Subcutaneous adipose tissue (tissue), 4 donors: ENCODE data around the gene KIF19. TPM values are rescaled to one million over a fixed set of nuclear protein-coding genes. Genes with fewer than 3 reads are reported as not detected.

Source experiments
- total RNA-seq, 4 donors: library from RNA; depleted of rRNA; stranded (reverse); fragments of >200 nt; gene quantifications; one replicate each; pipeline ENCODE4 v1.1.0, GENCODE V29; 2016
- TF ChIP-seq, protein P1 (sequence below): fragments of 450-650 bp; IDR thresholded peaks from one replicate; pipeline ENCODE4 v1.5.1; 2016; ENCODE audit warnings: low read depth, mild to moderate bottlenecking, control low read depth, antibody characterized with exemption, moderate library complexity

KIF19 gene
- total RNA-seq, 4 donors from 2014 or later: 0.49 to 8.5 (median 0.89) TPM

DNA sequence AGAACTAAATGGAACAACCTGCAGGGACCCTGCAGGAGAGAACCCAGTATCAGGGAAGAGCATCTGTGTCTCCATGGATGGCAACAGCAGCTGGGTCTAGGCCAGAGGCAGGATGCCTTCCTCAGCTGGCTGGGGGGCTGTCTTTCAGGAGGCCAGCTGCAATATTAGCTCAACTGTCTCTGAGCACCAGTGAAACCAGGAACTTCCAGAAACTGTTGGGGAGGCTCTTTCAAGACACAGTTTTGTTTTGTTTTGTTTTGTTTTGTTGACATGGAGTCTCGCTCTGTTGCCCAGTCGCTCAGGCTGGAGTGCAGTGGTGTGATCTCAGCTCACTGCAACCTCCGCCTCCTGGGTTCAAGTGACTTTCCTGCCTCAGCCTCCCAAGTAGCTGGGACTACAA is 48.8 kb downstream of the KIF19 start:
- TF ChIP-seq, protein P1, sequence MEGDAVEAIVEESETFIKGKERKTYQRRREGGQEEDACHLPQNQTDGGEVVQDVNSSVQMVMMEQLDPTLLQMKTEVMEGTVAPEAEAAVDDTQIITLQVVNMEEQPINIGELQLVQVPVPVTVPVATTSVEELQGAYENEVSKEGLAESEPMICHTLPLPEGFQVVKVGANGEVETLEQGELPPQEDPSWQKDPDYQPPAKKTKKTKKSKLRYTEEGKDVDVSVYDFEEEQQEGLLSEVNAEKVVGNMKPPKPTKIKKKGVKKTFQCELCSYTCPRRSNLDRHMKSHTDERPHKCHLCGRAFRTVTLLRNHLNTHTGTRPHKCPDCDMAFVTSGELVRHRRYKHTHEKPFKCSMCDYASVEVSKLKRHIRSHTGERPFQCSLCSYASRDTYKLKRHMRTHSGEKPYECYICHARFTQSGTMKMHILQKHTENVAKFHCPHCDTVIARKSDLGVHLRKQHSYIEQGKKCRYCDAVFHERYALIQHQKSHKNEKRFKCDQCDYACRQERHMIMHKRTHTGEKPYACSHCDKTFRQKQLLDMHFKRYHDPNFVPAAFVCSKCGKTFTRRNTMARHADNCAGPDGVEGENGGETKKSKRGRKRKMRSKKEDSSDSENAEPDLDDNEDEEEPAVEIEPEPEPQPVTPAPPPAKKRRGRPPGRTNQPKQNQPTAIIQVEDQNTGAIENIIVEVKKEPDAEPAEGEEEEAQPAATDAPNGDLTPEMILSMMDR: no peak

DNA sequence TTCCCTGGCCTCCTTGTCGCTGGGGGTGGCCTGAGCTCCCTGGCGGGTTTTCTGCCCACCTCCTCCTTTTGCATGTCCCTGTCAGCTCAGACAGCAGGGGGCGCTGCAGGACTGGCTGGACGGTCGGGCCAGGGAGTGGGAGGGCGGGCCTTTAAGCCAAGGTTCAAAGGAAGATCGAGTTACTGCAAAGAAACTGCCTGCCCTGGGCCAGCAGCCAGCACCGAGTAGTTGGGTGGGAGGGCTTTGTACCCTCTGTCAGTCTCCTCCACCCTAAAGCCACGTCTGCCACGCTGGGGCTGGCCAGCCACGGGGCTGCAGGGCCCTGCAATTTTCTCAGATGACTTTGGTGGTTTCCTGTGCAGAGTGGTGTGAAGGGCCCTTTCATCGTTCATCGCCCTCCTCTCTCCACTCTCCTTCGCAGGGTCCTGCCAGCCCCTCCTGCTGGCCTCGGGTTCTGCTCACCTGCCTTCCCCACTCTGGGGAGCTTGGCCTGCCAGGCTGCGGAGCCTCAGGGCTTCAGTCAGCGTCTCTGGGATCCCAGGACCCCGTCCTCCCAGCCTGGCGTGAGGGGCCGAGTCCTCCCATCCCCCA is 53.6 kb downstream of the KIF19 start:
- TF ChIP-seq, protein P1: no peak

DNA sequence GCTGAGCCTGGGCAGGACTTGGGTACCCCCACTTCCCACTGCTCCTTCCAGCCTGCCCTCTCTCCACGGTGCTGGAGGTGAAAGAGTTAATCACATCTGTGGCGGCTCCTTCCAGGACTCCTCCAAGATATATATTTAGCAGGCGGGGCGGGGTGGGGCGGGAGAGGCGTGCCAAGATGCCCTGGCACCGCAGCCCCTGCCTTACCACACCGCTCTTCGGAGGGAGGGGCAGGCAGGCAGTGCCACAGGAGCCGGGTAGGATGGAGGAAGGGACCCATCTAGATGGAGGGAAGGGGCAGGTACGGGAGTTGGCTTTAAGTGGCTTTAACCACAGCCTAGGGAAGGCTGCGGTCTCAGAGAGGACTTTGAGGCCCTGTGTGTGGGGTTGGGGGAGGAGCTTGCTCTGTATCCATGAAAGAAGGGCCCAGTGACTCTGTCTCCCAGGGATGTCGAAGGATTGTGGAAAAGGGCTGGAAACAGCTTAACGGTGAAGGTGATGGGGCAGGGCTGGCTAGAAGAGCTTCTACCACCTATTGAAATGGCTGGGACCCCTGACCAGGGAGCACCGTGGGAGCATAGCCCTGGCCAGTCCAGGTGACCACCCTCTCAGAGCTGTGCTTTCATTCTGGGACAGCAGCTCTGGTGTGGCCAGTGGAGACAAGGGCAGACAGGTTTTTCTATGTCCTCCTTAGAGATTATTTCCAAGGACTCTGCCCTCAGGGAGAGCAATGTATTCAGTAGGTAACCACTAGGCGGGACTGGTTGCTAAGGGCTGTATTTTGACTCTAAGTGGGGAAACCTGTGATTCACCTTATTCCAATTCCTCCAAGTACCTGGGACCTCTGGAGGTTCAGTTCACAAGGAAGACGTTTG is 54.3 kb downstream of the KIF19 start:
- TF ChIP-seq, protein P1: no peak

DNA sequence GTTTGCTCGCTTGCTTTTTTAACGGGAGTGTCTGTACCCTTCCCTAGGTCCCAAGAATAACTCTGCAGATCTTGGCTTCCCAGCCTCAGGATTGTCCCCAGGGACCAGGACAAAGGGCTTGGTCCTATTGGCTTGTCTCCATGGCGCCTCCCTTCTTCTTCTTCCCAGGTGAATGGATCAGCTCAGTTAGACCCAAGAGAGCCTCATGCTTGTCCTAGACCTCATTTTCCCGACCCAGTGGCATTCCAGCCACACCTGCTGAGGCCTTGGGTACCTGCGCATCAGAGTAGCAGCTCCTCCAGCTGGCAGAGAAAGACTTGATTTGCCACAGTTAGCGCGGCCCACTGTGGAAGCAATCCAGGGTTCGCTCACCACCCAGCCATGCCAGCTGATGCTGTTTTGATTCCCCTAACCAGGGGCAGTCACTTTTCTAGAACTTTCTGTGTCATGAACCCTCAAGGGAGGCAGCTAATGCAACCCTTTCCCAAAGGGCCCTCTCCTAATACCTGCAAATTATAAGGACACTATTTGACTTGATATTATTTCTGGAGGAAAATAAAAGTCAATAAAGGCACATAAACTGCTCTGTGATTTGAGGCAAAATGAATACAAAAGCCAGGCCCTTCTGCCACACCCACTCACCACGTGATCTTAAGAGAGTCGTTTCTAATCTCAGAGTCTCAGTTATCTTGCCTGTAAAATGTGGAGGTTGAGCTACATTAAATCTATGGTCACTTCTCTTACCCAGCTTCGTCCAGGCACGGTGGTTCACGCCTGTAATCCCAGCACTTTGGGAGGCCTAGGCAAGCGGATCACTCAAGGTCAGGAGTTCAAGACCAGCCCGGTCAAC is 55.2 kb downstream of the KIF19 start:
- TF ChIP-seq, protein P1: no peak

DNA sequence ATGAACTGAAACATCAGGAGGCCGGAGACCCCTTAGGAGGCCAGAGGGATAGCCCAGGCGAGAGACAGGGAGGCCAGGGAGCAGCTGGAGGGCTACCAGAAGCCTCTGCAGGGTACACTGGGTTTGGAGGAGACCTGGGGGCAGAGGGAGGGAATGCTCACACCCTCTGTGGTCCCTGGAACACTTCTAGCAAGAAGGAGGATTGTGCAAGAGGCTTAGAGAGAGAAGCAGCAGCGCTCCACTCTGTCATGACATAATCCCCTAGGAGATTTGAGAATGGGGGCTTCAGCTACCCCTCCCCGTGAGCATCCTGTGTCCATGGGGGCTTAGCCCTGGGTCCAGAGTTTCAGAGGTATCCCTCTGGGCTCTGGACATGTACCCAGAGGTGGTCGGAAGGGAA is 57.1 kb downstream of the KIF19 start:
- TF ChIP-seq, protein P1: no peak

DNA sequence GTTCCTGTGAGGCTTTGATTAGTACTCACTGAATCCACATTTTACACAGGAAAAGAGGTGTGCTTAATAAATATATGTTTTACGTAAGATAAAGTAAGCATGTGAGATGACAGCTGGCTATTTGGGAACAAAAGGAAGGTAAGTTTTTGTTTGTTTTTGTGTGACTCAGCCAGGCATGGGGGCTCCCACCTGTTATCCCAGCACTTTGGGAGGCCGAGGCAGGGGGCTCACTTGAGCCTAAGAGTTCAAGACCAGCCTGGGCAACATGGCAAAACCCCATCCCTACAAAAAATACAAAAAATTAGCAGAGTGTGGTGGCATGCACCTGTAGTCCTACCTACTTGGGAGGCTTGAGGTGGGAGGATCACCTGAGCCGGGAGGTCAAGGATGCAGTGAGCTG is 59.2 kb downstream of the KIF19 start:
- TF ChIP-seq, protein P1: no peak

DNA sequence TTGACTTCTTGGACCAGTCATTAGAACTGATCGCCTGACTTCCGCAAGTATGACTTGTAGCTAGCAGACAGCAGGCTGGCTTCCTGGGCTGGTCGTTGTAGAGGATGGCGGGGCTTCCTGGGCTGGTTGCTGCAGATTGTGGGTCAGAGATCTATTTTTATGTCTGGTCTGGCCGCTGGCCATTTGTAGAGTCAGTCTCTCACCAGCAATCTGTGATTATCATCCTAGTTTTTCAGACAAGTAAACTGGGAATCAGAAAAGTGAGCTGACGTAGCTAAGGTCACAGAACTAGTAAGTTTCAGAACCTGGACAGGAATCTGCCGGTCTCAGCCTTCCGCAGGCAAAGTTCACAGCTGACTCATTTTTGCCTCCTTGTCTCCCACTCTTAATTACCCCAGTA is 60.4 kb downstream of the KIF19 start:
- TF ChIP-seq, protein P1: no peak
